ENCODE results near the gene PLEKHA7. TPM values are rescaled to one million over a fixed set of nuclear protein-coding genes. Genes with fewer than 3 reads are reported as not detected.

Gene PLEKHA7
- total RNA-seq, 2 experiments from 2014 or later = 0.13 TPM; not detected in 1

DNA sequence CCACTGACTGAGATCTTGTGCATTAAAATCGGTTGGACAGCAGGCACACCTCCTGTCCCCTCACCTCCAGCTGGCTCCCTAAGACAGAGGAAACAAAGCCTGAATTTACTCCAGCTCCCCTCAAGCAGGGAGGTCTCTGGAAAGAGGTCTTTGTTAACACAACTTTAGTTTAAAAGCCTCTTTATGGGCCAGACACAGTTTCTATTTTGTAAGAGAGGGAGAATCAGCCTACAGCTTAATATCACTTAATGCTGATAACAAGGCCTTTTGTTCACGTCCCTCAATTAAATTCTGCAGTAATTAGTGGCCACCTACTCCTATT, 36.3 kb downstream of the PLEKHA7 start:
- no peak overlapping the region for H3K4me3 ChIP-seq (ENCODE audit: low read depth, low read length, poor library complexity, severe bottlenecking)
- H3K9me3 ChIP-seq (ENCODE audit: low read length) = no peaks in the 10 kb centered on the region
- H3K4me1 ChIP-seq (ENCODE audit: insufficient read depth, low read length, poor library complexity, severe bottlenecking) = no peaks in the 10 kb centered on the region
- intact Hi-C loops (cut with micrococcal nuclease; ENCODE audit: unreplicated experiment) = no loop called here
- H3K36me3 ChIP-seq (ENCODE audit: insufficient read depth, low read length) = no peaks in the 10 kb centered on the region
- no peak overlapping the region for H3K27ac ChIP-seq (ENCODE audit: low read depth, low read length, poor library complexity, severe bottlenecking)
- no peaks in the 10 kb centered on the region for H3K9me2 ChIP-seq (ENCODE audit: insufficient read depth, low read length)
- POLR2A ChIA-PET = no interaction called here
- TF ChIP-seq, protein P1, sequence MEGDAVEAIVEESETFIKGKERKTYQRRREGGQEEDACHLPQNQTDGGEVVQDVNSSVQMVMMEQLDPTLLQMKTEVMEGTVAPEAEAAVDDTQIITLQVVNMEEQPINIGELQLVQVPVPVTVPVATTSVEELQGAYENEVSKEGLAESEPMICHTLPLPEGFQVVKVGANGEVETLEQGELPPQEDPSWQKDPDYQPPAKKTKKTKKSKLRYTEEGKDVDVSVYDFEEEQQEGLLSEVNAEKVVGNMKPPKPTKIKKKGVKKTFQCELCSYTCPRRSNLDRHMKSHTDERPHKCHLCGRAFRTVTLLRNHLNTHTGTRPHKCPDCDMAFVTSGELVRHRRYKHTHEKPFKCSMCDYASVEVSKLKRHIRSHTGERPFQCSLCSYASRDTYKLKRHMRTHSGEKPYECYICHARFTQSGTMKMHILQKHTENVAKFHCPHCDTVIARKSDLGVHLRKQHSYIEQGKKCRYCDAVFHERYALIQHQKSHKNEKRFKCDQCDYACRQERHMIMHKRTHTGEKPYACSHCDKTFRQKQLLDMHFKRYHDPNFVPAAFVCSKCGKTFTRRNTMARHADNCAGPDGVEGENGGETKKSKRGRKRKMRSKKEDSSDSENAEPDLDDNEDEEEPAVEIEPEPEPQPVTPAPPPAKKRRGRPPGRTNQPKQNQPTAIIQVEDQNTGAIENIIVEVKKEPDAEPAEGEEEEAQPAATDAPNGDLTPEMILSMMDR (conservative IDR thresholded peaks at IDR 0.05; ENCODE audit: low read length) = no peak
- TF ChIP-seq EZH2phosphoT487 (IDR thresholded peaks at IDR 0.05; ENCODE audit: borderline replicate concordance, low read depth, low read length) = no peak
- no peaks in the 10 kb centered on the region for H4K20me1 ChIP-seq (ENCODE audit: insufficient read depth, low read length)
- BruUV-seq (replicated peaks) = no TSS peak
- H2AFZ ChIP-seq (ENCODE audit: low read length) = no peak overlapping the region
- H3K4me2 ChIP-seq (ENCODE audit: low read length) = no peak overlapping the region
- CTCF ChIA-PET (ENCODE audit: unreplicated experiment) = no interaction called here
- H3K79me2 ChIP-seq (ENCODE audit: insufficient read depth, low read depth, low read length) = no peaks in the 10 kb centered on the region
- no peak for DNase-seq (ENCODE audit: low spot score)

DNA sequence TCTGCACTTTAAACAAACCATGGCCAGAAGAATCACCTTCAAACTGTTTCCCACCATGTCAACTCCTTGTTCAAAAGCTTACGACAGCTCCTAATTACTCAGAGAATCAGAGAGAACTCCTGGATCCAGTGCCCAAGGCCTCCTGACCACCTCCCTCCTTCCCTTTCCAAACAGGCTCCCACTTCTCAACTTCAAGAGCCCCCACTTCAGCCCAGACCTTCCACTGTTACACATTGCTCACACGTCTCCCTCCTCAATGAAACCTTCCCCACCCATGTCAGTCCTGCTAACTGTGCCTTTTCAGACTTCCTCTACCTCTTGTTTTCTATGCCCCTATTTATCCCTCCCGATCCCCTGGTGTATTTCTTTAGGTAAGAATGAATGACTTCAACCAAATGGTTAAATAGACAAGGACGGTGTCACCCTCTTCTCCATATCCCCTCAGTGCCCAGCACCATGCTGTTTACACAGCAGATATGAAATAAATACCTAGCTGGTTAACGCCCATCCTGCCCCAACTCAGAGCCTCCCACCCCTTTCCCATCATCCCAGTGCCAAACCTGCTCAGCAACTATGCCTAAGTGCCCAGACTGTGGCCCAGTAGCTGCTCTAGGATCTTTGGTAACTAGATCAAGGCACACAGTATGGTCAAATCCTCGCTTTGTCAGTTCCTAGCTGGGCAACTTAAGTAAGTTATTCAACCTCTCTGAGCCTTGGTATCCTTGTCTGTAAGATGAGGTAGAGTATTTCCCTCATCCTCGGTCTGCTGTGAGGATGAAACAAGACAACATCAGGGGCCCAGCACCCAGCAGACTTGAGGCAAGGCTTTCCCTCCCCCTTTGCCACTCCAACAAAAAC, 36.8 kb downstream of the PLEKHA7 start:
- BruUV-seq (replicated peaks) = no TSS peak
- no peak overlapping the region for H3K4me3 ChIP-seq (ENCODE audit: low read depth, low read length, poor library complexity, severe bottlenecking)

DNA sequence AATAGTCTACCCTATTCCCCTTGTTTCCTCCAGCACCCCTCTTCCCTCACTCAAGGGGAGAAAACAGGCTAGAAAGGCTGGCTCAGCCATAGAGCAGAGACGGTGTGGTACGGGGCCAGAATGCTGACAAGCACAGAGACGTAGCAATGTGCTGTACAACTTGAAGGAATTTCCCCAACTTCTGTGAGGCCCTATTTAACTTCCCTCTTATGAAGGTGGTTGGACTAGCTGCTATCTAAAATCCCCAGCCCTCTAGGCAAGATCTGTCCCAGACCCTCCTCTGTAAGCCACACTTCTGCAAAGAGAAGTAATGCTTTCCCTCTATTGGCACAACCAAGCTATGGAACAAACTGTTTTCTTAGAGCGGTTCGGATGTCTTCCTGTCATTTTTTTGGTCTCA, 37.8 kb downstream of the PLEKHA7 start:
- POLR2A ChIA-PET = interaction anchor here (0.5 to 1.3 kb wide), 2 partner anchors 10 to 185 kb away, joined by 3 read pairs; no protein-coding TSS in a partner anchor
- intact Hi-C loops (cut with micrococcal nuclease; ENCODE audit: unreplicated experiment) = no loop called here
- Histone ChIP-seq H3K4me3 (ENCODE audit: low read depth, low read length, poor library complexity, severe bottlenecking) (no peak overlapping the region), H3K4me2 (ENCODE audit: low read length) (no peak overlapping the region), H3K79me2 (ENCODE audit: insufficient read depth, low read depth, low read length) (no peaks in the 10 kb centered on the region), H3K9me2 (ENCODE audit: insufficient read depth, low read length) (no peaks in the 10 kb centered on the region), H3K36me3 (ENCODE audit: insufficient read depth, low read length) (no peaks in the 10 kb centered on the region), H3K27ac (ENCODE audit: low read depth, low read length, poor library complexity, severe bottlenecking) (no peak overlapping the region), H2AFZ (ENCODE audit: low read length) (no peak overlapping the region), H3K4me1 (ENCODE audit: insufficient read depth, low read length, poor library complexity, severe bottlenecking) (no peaks in the 10 kb centered on the region), H3K9me3 (ENCODE audit: low read length) (no peaks in the 10 kb centered on the region), H4K20me1 (ENCODE audit: insufficient read depth, low read length) (no peaks in the 10 kb centered on the region)
- BruUV-seq (replicated peaks) = no TSS peak
- CTCF ChIA-PET (ENCODE audit: unreplicated experiment) = no interaction called here
- no peak for DNase-seq (ENCODE audit: low spot score)
- no peak for TF ChIP-seq EZH2phosphoT487 (IDR thresholded peaks at IDR 0.05; ENCODE audit: borderline replicate concordance, low read depth, low read length)
- TF ChIP-seq, protein P1 (conservative IDR thresholded peaks at IDR 0.05; ENCODE audit: low read length) = no peak

More for the DNA sequence above, 36.8 kb downstream of the PLEKHA7 start:
- no peak overlapping the region for H3K27ac ChIP-seq (ENCODE audit: low read depth, low read length, poor library complexity, severe bottlenecking)
- POLR2A ChIA-PET = no interaction called here
- no peak overlapping the region for H2AFZ ChIP-seq (ENCODE audit: low read length)
- no peak for DNase-seq (ENCODE audit: low spot score)
- intact Hi-C loops (cut with micrococcal nuclease; ENCODE audit: unreplicated experiment) = no loop called here
- no peaks in the 10 kb centered on the region for H3K9me2 ChIP-seq (ENCODE audit: insufficient read depth, low read length)
- CTCF ChIA-PET (ENCODE audit: unreplicated experiment) = no interaction called here
- no peaks in the 10 kb centered on the region for H3K79me2 ChIP-seq (ENCODE audit: insufficient read depth, low read depth, low read length)
- no peaks in the 10 kb centered on the region for H3K9me3 ChIP-seq (ENCODE audit: low read length)
- H4K20me1 ChIP-seq (ENCODE audit: insufficient read depth, low read length) = no peaks in the 10 kb centered on the region
- H3K36me3 ChIP-seq (ENCODE audit: insufficient read depth, low read length) = no peaks in the 10 kb centered on the region
- no peak for TF ChIP-seq EZH2phosphoT487 (IDR thresholded peaks at IDR 0.05; ENCODE audit: borderline replicate concordance, low read depth, low read length)
- TF ChIP-seq, protein P1 (conservative IDR thresholded peaks at IDR 0.05; ENCODE audit: low read length) = no peak
- no peak overlapping the region for H3K4me2 ChIP-seq (ENCODE audit: low read length)
- H3K4me1 ChIP-seq (ENCODE audit: insufficient read depth, low read length, poor library complexity, severe bottlenecking) = no peaks in the 10 kb centered on the region
